Activated CD4-positive, alpha-beta T cell treated with anti-CD3 and anti-CD28 coated beads, Interleukin-2, amount 50 U/mL, for 4 hours (primary cell): ENCODE data around the gene TXNIP.

Experiments used
- DNase-seq, 2 experiments: peaks; one replicate each; pipeline ENCODE4 v3.0.0-alpha.2; 2020

TXNIP gene

GRCh38 chr1:145983960-145984830 lies 12.2 kb downstream of the TXNIP start:
- no peak for DNase-seq

GRCh38 chr1:145983206-145983675 lies 13.1 kb downstream of the TXNIP start:
- DNase-seq, result no peak

- DNase-seq, result no peak
Observed at GRCh38 chr1:145982010-145982723, 14.2 kb downstream of the TXNIP start.

GRCh38 chr1:145980457-145980994 lies 15.9 kb downstream of the TXNIP start:
- no peak for DNase-seq

- no peak for DNase-seq
Observed at GRCh38 chr1:145979746-145980456, 16.5 kb downstream of the TXNIP start.

GRCh38 chr1:145978854-145979745 lies 17.3 kb downstream of the TXNIP start:
- DNase-seq, result peak; percentile 62 to 67

GRCh38 chr1:145978471-145978853 lies 17.9 kb downstream of the TXNIP start:
- no peak for DNase-seq

- peak; percentile 64 to 67 for DNase-seq
Observed at GRCh38 chr1:145977486-145978470, 18.6 kb downstream of the TXNIP start.

GRCh38 chr1:145977016-145977415 lies 19.4 kb downstream of the TXNIP start:
- DNase-seq, result no peak

GRCh38 chr1:145975216-145975615 lies 21.2 kb downstream of the TXNIP start:
- DNase-seq, result no peak

GRCh38 chr1:145974721-145975120 lies 21.7 kb downstream of the TXNIP start:
- no peak for DNase-seq

- DNase-seq, result no peak
Observed at GRCh38 chr1:145972580-145972979, 23.8 kb downstream of the TXNIP start.

- no peak for DNase-seq
Observed at GRCh38 chr1:145967288-145967687, 29.1 kb downstream of the TXNIP start.

GRCh38 chr1:145965119-145965744 lies 31.1 kb downstream of the TXNIP start:
- DNase-seq, result no peak

GRCh38 chr1:145964328-145965118 lies 31.9 kb downstream of the TXNIP start, which contains the start of the genes ANKRD34A and POLR3GL:
Gene ANKRD34A, minus strand, starts transcription at chr1:145964575. Its CDS starts 2,816 bp downstream, at chr1:145961759.
Gene POLR3GL, plus strand, starts transcription at chr1:145964690. Its CDS starts 10,176 bp downstream, at chr1:145974866.
- peak; percentile 89 for DNase-seq

- no peak for DNase-seq
Observed at GRCh38 chr1:145963265-145964019, 32.9 kb downstream of the TXNIP start.

GRCh38 chr1:145962157-145963102 lies 33.9 kb downstream of the TXNIP start:
- DNase-seq, result no peak
